ENCODE data around the gene CDK6.

The CDK6 gene

GRCh38 chr7:92639966-92640365 is 196.4 kb downstream of the CDK6 start:
- FAIRE-seq, result no peak

DNA sequence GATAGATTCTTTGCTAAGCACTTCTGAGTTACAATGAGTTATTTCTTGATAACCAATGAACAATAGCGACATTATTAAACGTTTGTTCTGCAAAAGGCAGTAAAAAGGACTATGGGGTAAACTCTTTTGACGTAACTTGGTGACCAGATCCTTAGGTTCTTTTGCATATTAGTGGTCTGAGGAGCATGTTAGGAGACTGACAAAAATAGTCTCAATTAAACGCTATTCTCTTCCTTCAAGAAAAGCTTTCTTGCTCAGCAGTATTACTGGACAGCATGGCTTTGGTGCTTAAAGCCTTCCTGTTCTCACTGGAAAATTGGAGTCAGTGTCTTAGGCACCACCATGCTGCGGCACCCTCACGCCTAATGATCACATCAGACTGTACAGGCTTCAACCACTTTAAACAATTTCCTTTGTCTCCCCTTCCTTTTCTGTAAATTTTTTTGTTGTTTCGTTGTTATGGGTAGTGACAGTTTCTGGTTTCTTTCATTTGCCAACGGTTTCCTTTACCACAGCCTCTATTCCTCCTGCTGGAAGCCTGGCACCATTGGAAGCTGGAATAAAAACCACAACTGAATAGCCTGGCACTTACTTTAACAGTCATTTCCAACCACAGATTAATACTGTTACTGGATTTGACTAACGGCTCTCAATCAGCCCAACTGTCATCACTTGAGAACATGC is 197.0 kb downstream of the CDK6 start:
- FAIRE-seq, result no peak

- FAIRE-seq, result no peak
These were observed 200.3 kb downstream of the CDK6 start for GRCh38 chr7:92636018-92636560.

DNA sequence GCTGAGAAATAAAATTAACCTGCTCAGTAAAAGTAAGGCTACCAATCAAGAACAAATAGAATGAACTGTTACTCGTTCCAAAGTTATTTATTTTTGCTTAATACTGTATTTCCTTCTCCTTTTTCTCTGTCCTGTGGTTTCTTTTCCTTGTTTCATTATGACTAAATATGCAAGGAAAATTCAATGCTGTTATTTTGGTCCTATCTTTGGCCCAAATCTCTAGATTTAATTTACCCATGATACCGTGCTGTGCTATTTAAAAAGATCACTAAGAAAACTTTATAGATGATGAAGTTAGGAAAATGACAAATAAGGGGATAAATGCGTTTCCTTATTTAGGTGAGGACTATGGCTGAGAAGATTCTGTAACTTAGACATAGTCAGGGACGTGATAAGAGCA is 200.8 kb downstream of the CDK6 start:
- no peak for FAIRE-seq

- no peak for FAIRE-seq
These were observed 201.4 kb downstream of the CDK6 start for GRCh38 chr7:92634924-92635519.

DNA sequence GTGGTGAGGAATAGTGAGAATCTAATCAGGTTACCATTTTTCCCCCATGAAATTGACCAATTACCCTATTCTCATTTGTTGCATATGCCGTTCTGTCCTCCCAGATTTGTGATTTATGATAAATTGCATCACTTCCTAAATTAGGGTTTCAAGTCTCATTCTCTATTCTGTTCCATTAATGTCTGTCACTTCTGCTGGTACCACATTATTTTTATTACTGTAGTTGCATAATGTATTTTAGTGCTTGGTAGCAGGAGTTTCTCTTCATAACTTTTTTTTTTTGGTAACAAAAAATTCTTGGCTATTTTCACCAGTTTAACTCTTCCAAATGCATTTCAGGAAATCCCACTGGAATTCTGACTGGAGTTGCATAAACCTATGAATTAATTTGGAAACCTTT is 202.2 kb downstream of the CDK6 start:
- FAIRE-seq, result no peak

DNA sequence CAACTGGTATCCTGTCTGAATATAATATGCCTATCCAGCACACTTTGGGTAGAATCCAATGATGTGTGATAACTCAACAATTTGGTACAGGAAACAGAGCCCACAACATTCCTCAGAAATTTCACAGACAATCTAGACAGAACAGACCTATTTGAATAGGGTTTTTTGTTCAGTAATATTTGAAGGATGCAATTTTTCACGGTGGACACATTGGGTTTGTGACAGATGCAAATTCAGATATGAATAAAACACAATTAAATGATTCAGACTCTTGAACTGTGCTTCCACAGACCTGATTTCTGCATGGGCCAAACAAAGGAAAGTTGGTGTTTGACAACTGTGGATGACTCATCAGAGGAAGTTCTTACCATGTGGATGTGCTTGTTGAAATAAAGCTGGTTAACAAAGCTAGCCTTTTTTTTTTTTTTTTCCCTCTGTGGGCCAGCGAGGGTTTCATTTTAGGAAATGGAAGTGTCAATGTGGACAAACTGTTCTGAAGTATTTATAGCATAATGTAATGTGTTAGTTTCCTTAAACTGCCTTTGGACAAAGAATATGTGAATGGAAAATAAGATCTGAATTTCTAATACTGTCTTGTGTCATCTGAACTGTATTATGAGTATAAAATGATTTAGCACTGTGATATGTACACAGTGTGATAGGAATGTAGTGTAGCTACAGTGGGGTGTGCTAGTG is 203.0 kb downstream of the CDK6 start:
- peak; percentile 92 for FAIRE-seq

GRCh38 chr7:92632791-92633190 is 203.6 kb downstream of the CDK6 start:
- FAIRE-seq, result no peak

- no peak for FAIRE-seq
These were observed 204.4 kb downstream of the CDK6 start for GRCh38 chr7:92631850-92632487.

GRCh38 chr7:92631067-92631849 is 205.1 kb downstream of the CDK6 start:
- no peak for FAIRE-seq

DNA sequence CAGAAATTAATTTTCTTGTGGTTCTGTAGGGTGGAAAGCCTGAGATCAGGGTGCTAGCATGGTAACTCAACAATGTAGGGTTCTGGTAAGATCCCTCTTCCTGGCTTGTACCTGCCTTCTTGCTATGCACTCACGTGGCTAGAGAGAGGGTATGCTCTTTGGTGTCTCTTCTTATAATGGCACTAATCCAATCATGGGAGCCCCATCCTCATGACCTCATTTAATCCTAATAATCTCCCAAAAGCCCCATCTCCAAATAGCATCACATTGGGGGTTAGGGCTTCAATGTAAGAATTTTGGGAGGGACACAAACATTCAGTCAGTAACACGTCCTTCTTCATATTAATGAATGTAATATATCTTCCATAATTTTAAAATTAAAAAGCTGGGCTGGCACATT is 206.6 kb downstream of the CDK6 start:
- no peak for FAIRE-seq

- no peak for FAIRE-seq
These were observed 208.4 kb downstream of the CDK6 start for GRCh38 chr7:92627956-92628355.

- no peak for FAIRE-seq
These were observed 210.0 kb downstream of the CDK6 start for GRCh38 chr7:92626281-92626809.

GRCh38 chr7:92625617-92626016 is 210.8 kb downstream of the CDK6 start:
- FAIRE-seq, result no peak

DNA sequence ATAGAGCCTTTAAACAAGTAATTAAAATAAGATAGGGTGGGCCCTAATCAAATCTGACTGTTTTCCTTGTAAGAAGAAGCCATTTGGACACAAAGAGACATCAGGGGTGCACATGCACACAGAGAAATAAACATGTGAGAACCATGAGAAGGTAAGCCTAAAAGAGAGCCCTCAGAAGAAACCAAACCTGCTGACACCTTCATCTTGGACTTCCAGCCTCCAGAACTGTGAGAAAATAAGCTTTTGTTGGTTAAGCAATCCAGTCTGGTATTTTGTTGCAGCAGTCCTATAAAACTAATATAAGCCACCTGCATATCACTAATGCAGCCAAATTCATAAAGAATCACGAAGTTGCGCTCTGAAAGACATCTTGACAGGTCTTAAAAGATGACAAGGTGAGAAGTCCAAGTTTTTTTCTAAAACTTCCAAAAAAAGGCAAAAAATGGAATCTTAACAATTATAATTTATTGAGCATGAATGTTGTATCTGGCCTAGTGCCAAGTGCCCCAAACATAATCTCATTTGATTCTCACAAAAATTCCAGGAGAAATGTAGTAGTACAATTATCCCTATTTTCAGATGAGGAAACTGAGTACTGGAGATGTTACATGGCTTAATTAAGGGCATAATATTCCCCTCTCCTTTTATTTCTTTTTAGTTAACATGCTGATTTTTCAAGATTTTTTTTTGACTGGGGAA is 211.9 kb downstream of the CDK6 start:
- no peak for FAIRE-seq

DNA sequence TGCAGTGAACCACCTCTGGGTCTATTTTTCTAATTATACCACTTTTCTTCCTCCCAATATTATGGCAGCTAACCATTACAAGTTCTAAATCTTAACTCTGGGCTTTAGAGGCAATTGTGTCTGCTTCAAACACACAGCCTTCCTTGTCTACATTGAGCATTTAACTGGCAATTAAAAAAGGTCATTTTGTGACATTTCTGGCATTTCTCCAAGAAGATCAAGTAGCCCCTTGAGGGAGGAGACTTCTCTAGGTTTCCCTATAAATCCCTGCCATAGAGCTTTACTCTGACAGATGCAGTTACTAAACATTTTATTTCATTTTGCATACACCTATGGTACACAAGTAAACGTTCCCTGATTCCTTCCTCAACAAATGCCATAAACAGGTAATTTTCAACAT is 212.8 kb downstream of the CDK6 start:
- FAIRE-seq, result no peak

DNA sequence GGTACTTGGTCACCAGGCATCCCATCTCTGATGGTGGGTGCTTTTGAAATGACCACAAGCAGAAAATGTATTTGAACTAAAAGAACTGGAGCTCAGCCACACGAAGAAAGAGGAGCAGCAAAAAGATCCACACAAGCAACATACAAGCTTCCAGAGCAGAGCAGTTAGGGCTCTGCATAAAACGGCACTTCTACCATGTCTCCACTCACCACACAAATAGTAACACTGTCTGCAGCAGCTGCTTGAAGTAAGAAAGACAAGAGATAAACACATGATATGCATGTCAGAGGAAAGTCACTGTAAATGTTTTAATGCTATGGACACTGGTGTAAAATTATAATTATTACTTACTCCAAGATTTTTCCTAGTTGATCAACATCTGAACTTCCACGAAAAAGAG is 213.7 kb downstream of the CDK6 start:
- no peak for FAIRE-seq

DNA sequence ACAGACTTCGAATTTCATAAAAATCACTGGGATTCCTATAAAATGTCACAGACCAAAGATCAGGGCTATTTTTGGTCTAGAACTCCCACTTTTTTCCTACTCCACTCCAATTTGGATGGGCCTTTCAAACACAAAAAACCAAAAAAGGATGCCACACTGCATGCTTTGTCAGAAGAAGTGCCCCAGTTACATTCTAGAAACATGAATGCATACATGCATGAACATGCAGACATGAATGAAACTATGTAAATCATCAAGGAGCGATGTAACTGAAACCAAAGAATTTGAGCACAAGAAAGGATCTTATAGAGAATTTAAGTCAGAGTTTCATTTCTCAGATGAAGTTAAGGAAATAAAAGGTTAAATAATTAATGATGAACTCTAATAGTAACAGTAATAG is 214.3 kb downstream of the CDK6 start:
- no peak for FAIRE-seq

DNA sequence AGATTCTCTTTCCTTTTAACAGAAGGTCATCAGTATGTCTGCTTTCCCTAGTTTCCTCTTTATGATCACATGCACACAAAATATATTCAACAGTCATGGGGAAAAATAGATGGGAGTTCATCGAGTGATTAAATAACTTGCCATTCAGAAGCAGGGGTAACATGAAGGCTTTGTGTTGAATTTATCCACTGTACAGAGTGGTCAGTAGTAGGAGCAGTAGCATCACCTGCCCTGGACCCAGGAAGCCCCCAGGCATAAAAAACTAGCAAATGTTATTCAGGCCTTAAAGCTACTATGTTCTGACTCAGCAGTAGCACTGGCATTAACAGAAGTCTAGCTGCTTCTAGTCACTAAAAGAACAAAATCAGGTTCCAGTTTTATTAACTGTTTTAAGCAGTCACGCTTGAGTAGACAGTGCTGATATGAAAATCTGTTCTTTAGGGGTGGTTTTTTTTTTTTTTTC is 214.8 kb downstream of the CDK6 start:
- FAIRE-seq, result no peak

DNA sequence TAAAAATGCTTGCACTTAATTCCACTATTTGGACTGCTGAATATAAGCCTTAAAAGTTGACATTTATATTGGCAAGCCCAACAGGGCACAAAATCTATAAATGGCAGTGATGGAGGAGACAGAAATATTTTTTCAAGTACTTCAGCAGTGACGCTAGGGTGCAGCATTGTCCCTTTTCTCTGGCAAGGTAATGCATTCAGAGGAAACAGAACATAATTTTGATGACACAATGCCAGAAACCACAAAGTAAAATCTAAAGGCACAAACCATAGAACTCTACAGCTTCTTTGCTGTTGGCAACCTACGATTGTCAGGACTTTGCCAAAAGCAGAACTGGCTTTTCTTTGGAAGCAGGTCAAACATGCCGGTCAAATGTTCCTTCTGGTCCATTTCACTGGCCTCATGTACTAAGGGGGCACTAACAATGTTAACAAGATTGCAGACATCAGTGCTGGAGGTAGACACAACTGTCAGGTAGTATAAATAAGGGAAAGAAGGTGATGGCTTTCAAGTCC is 215.3 kb downstream of the CDK6 start:
- peak; percentile 38 for FAIRE-seq

DNA sequence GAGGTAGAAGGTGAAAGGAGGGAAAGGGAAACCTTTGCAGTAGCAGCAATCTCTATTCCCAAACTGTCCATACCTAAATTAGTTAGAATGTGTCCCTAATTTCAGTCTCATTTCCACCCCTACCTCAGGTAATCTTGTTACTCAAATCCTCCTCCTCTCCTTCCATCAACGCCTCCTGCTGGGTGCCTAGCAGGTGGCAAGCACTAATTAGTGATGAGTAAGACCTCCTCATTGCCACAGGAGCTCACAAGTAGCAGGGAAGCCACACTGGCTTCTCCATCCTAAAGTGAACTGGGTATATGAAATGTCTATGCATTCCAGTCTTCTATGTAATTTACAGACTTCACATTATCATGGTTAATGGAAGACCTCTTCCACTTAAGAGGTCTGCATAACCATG is 220.5 kb downstream of the CDK6 start:
- no peak for FAIRE-seq
